HK-2 (cell line): ENCODE measurements around the gene CCNYL1.
"Not testable (repeated sequence)": the region's sequence is repeated elsewhere in the genome, so short reads cannot be mapped to it uniquely, and the experiment has no call there.

Experiments used
- DNase-seq: peaks from one replicate; pipeline ENCODE4 v3.0.0-alpha.2; 2018; ENCODE audit not compliant: unreplicated experiment

CCNYL1 gene

DNA sequence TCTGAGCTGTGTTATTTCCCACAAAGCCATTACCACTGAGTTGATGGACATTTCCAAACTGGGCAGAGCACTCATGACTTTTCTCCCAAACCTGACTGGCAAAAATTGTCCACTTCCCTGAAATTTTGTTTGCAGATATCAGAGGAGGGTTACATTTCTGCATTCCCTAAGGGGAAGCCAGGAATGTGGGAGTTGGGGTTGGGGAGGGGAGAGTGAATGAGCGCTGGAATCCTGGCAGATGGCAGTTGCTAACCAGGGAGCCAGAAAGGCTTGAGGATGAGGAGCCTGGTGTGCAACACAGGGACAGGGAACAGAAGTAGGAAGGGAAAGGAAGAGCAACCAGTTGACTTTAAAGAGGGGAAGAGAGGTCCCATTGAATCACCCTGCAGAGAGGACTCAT is 14.0 kb upstream of the CCNYL1 start:
- no peak for DNase-seq

DNA sequence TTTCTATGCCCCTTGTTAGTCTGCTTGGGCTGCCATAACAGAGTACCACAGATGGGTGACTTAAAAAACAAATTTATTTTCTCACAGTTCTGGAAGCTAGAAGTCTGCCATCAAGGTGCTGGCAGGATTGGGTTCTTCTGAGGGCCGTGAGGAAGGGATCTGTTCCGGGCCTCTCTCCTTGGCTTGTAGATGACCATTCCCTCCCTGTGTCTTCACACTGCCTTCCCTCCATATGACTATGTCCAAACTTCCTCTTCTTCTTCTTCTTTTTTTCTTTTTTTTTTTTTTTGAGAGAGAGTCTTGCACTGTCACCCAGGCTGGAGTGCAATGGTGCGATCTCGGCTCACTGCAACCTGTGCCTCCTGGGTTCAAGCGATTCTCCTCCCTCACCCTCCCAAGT is 13.1 kb upstream of the CCNYL1 start:
- no peak for DNase-seq

GRCh38 chr2:207704078-207704477 is 7.4 kb upstream of the CCNYL1 start:
- no peak for DNase-seq

DNA sequence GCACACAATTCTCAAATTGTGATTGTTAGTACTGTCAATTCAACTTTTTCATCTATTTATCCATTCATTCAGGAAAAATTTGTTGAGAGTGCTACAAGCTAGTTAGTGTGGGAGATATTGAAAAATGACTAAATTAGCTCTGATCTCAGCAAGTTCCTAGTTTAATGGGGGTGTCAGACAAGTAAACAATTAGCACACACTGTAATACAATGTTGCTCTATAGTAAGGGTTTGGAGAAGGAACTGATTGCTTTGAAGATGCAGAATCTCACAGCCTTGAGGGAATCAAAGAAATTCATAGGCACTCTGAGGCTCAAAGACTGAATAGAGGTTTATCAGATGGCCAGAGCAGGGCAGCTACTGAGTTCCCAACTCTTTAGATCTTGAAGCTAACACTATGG is 6.8 kb upstream of the CCNYL1 start:
- DNase-seq, result no peak

DNA sequence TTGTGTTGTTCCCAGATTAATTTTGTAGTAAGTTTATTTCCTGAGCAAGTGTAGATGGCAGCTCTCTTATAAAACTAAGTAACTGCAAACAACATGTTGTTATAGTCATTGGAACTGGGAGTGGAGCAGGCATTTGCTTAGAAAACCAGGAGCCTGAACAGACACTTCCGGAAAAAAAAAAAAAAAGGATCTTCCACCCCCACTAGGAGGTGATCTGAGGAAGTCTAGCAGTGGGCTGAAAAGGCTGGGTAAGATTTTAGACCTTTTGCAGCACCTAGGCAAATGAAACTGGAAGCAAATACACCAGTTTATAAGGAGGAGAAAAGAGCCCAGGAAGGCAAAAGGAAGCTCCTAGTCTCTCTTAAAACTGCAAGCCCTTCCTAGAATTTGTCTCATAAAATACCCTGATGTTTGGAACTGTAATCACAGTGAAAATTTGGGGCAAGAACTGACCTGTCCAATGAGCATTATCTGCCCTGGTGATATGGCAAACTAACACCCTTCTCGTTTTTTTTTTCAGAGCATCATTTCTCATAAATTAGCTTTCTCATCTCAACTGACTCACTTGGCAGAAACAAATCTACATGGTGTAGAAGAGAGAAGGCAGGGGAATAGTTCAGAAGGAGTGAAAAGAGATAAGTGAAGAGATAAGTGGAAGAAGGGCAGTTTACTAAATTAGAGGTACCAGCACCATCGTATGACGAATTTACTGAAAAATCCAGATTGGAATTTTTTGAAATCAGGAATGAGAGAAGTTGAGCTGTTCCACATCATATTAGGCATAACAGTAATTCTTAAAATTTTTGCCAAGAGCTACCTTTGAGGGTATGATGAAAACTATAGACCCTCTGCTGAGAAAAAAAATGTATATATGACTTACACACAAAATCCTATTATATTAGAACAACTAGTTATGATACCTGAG is 4.2 kb upstream of the CCNYL1 start:
- no peak for DNase-seq

DNA sequence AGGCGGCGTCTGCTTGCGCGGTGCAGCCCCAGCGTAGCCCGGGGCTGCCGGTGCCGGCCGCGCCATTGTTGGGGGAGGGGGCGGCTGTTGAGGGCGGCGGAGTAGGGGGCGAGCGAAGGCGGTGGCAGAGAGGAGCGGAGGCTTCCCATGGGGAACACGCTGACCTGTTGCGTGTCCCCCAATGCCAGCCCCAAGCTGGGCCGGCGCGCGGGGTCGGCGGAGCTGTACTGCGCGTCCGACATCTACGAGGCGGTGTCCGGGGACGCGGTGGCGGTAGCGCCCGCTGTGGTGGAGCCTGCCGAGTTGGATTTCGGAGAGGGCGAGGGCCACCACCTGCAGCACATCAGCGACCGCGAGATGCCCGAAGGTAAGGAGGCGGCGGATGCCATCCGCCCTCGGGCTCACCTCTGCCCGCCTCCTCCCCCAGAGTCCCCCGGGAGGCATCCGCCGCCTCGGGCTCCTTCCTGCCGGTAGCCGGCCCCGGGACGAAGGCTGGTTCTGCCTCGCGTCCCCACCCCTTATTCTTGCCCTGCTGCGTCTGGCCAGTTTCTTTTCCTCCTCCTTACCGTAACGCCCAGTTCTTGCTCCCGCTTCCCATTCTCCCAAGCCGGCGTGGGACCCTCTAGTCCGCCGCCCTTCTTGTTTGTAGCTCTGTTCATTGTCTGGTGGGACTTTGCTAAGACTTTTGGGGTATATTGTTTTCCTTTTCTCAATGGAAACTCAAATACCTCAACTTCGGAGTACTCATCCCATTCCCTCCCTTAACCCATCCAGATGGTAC is 500 bp downstream of the CCNYL1 start:
- DNase-seq, result peak; percentile 59

GRCh38 chr2:207716056-207716455 is 4.6 kb downstream of the CCNYL1 start:
- no peak for DNase-seq

- no peak for DNase-seq
Observed at GRCh38 chr2:207718521-207718920, 7.1 kb downstream of the CCNYL1 start.

- no peak for DNase-seq
Observed at GRCh38 chr2:207719008-207719407, 7.6 kb downstream of the CCNYL1 start.

DNA sequence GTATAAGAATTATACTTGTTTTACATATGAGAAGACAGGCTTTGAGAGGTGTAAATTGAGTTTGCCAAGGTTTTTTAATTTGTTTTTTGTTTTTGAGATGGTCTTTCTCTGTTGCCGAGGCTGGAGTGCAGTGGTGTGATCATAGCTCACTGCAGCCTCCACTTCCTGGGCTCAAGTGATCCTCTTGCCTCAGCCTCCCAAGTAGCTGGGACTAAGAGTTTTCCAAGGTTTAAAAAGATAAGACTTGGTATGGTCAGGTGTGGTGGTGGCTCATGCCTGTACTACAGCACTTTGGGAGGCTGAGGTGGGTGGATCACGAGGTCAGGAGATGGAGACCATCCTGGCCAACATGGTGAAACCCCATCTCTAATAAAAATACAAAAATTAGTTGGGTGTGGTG is 8.2 kb downstream of the CCNYL1 start:
- DNase-seq, result not testable (repeated sequence)

DNA sequence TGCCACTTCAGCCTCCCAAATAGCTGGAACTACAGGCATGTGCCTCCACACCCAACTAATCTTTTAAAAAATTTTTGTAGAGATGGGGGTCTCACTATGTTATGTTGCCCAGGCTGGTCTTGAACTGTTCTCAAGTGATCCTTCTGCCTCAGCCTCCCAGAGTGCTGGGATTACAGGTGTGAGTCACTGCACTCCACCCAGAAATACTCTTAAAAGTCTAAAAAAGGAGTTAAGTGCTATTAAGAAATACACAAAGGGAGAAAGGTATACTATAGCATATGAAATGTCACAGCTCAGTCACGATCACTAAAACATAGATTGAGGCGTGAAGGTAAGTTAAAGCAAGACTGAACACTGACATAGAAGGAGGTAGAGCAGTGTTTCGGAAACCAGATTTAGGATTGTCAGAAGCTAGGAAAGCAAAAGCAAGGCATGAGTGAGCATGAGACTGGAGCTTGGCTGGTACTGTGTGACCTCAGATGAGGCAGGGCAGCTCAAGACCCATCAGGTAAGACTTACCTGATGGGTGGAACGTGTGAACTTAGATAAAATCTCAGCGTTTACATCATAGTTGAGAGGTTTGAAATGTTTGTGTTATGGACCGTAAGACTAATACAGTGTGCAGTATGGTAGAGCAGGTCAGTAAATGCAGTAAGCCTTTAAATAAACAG is 9.2 kb downstream of the CCNYL1 start:
- DNase-seq, result no peak

DNA sequence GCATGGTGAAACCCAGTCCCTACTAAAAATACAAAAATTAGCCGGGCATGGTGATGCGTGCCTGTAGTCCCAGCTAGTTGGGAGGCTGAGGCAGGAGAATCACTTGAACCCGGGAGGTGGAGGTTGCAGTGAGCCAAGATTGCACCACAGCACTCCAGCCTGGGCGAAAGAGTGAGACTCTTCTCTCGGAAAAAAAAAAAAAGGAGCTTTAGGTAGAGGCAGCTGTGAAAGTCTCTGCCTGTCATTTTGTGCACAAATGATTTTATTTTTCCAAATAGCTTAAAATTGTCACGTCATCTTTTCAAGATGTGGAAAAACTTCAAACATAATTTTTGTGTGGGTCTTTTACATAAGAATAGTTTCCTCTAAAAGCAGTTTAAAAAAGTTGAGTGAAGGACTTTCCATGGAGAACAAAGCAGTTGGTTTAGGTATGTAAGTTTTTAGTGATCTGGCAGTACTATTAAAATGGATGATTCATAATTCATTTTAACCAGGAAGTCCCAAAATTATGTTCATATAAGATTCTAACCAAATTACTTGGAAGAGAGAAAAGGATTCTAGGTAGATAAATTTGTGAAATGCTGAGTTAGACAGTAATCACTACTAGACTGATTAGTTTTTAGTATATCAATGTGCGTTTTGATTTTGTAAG is 11.5 kb downstream of the CCNYL1 start:
- DNase-seq, result no peak

DNA sequence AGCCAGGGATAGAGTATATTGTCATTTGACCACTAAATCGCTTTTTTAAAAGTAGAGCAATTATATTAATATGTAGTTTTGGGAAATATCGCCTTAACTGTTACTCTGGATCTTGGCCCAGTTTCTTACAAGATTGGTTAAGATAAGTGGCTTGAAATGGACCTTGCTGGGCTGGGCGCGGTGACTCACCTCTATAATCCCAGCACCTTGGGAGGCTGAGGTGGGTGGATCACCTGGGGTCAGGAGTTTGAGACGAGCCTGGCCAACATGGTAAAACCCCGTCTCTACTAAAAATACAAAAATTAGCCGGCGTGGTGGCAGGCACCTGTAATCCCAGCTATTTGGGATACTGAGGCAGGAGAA is 12.0 kb downstream of the CCNYL1 start:
- not testable (repeated sequence) for DNase-seq

- DNase-seq, result no peak
Observed at GRCh38 chr2:207724113-207724512, 12.7 kb downstream of the CCNYL1 start.

GRCh38 chr2:207725873-207726578 is 14.6 kb downstream of the CCNYL1 start:
- no peak for DNase-seq

DNA sequence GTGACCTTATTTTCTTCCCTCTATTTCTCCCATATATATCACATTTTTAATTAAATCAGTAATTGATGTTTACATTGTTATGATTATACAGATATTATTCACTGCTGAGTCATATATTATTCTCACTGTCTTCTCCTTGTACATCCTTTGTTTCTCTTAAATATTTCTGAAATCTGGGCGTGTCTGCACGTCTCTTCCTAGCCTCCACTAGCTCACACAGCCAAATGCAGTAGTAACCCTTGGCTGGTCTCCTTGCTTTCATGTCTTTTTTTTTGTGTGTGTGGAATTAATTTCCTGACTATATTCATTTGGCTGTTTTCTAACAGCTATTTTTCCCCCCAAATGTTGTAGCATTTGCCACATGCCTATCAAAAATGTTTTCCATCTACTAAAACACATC is 15.8 kb downstream of the CCNYL1 start:
- no peak for DNase-seq

GRCh38 chr2:207729465-207729998 is 18.1 kb downstream of the CCNYL1 start:
- DNase-seq, result no peak

DNA sequence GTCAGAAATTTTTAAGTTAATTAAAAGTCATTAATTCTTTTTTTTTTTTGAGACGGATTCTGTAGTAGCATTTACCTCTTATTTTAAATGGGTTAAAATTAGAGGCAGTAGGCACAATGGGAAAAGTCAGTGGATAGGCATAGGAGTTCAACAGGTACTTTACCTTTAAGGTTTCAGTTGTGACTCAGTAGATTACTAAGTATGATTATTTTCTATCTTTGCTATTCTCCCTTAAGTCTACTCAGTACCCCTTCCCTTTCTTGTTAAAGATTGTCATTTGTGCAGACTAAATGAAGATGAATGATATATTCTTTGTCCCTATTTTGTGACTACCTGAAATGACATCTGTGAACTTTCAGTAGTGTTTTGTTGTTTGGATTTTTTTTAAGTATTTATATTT is 19.7 kb downstream of the CCNYL1 start:
- DNase-seq, result no peak

DNA sequence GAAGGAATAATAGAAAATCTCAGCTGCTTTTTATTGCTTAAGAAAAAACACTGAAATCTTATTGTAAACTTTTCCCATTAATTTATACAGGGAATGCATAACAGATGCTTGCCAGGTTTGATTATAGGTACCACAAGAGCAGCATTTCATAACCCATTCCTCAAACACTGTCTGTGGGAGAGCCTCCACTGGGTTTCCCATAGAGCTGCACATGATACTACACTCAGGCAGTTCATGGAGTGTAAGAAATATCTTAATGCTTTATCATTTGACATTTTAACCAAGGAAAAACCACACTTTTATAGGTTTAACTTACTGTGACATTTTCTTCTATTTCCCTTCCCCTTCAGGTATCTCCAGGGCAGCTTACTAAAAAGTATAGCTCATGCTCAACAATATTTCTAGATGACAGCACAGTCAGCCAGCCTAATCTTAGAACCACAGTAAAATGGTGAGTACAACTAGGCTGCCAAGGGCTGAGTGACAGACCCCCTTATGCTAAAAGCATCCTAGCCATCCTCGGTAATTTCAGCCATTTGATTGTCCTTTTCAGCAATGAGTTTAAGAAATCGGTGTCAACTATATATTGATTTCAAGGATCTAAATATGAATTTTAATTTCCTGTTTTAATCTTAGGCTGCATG is 22.3 kb downstream of the CCNYL1 start:
- DNase-seq, result no peak

- no peak for DNase-seq
Observed at GRCh38 chr2:207734264-207734635, 22.8 kb downstream of the CCNYL1 start.
